Measurements from ENCODE around the gene SWSAP1. TPM values are rescaled to one million over a fixed set of nuclear protein-coding genes. Genes with fewer than 3 reads are reported as not detected.

SWSAP1 gene
- total and polyA plus RNA-seq, 2 experiments from 2014 or later: 2.1 to 6.1 TPM

GRCh38 chr19:11404588-11405222 lies 30.2 kb downstream of the SWSAP1 start:
- Histone ChIP-seq H3K36me3 (ENCODE audit: insufficient read depth) (no peaks in the 10 kb centered on the region), H3K4me3 (no peak overlapping the region), H3K4me2 (no peak overlapping the region), H3K4me1 (ENCODE audit: insufficient read depth) (peaks cover 2% of the 10 kb centered on the region; the same call in 1 of the 2 replicates), H3K27ac (ENCODE audit: low read depth) (0 out of 2 replicates have a peak overlapping the region, but pooled peaks have one; percentile 32), H3K27me3 (ENCODE audit: insufficient read depth) (no peaks in the 10 kb centered on the region), H4K20me1 (replicated peaks; ENCODE audit: insufficient read depth) (0 out of 2 replicates have a peak, but pooled peaks cover 7% of the 10 kb centered on the region), H3K9me2 (ENCODE audit: insufficient read depth) (no peaks in the 10 kb centered on the region), H3F3A (replicated peaks; ENCODE audit: low read depth) (peaks cover 6% of the 10 kb centered on the region; the same call in 1 of the 2 replicates), H2AFZ (no peak overlapping the region), H3K79me2 (replicated peaks; ENCODE audit: insufficient read depth) (no peaks in the 10 kb centered on the region)
- no peaks in the 10 kb centered on the region; the same call in 2 of the 3 replicates for H3K4me1 Mint-ChIP-seq
- peaks cover 9% of the 10 kb centered on the region for H3K27me3 Mint-ChIP-seq (ENCODE audit: insufficient read depth, low read depth, poor library complexity)
- no peak for DNase-seq (ENCODE audit: low spot score)
- H3K36me3 Mint-ChIP-seq (ENCODE audit: low read depth): peaks cover 33% of the 10 kb centered on the region
- H3K27ac Mint-ChIP-seq: peak overlapping the region; percentile 67; the same call in 1 of the 2 replicates
- no peak for TF ChIP-seq EZH2 (IDR thresholded peaks at IDR 0.05; ENCODE audit: low read depth, unreplicated experiment)
- no peak for TF ChIP-seq STAT1 (IDR thresholded peaks at IDR 0.05; ENCODE audit: unreplicated experiment)
- TF ChIP-seq EZH2phosphoT487 (IDR thresholded peaks at IDR 0.05; ENCODE audit: unreplicated experiment): no peak
- no peak for TF ChIP-seq CREB1 (CRISPR knock-in tag; IDR thresholded peaks at IDR 0.05; ENCODE audit: low read depth)
- TF ChIP-seq REST (IDR thresholded peaks at IDR 0.05; ENCODE audit: unreplicated experiment): no peak
- TF ChIP-seq JUNB (IDR thresholded peaks at IDR 0.05; ENCODE audit: unreplicated experiment): no peak
- no peak for TF ChIP-seq POLR2AphosphoS5 (IDR thresholded peaks at IDR 0.05; ENCODE audit: low read depth)
- TF ChIP-seq, protein P1, sequence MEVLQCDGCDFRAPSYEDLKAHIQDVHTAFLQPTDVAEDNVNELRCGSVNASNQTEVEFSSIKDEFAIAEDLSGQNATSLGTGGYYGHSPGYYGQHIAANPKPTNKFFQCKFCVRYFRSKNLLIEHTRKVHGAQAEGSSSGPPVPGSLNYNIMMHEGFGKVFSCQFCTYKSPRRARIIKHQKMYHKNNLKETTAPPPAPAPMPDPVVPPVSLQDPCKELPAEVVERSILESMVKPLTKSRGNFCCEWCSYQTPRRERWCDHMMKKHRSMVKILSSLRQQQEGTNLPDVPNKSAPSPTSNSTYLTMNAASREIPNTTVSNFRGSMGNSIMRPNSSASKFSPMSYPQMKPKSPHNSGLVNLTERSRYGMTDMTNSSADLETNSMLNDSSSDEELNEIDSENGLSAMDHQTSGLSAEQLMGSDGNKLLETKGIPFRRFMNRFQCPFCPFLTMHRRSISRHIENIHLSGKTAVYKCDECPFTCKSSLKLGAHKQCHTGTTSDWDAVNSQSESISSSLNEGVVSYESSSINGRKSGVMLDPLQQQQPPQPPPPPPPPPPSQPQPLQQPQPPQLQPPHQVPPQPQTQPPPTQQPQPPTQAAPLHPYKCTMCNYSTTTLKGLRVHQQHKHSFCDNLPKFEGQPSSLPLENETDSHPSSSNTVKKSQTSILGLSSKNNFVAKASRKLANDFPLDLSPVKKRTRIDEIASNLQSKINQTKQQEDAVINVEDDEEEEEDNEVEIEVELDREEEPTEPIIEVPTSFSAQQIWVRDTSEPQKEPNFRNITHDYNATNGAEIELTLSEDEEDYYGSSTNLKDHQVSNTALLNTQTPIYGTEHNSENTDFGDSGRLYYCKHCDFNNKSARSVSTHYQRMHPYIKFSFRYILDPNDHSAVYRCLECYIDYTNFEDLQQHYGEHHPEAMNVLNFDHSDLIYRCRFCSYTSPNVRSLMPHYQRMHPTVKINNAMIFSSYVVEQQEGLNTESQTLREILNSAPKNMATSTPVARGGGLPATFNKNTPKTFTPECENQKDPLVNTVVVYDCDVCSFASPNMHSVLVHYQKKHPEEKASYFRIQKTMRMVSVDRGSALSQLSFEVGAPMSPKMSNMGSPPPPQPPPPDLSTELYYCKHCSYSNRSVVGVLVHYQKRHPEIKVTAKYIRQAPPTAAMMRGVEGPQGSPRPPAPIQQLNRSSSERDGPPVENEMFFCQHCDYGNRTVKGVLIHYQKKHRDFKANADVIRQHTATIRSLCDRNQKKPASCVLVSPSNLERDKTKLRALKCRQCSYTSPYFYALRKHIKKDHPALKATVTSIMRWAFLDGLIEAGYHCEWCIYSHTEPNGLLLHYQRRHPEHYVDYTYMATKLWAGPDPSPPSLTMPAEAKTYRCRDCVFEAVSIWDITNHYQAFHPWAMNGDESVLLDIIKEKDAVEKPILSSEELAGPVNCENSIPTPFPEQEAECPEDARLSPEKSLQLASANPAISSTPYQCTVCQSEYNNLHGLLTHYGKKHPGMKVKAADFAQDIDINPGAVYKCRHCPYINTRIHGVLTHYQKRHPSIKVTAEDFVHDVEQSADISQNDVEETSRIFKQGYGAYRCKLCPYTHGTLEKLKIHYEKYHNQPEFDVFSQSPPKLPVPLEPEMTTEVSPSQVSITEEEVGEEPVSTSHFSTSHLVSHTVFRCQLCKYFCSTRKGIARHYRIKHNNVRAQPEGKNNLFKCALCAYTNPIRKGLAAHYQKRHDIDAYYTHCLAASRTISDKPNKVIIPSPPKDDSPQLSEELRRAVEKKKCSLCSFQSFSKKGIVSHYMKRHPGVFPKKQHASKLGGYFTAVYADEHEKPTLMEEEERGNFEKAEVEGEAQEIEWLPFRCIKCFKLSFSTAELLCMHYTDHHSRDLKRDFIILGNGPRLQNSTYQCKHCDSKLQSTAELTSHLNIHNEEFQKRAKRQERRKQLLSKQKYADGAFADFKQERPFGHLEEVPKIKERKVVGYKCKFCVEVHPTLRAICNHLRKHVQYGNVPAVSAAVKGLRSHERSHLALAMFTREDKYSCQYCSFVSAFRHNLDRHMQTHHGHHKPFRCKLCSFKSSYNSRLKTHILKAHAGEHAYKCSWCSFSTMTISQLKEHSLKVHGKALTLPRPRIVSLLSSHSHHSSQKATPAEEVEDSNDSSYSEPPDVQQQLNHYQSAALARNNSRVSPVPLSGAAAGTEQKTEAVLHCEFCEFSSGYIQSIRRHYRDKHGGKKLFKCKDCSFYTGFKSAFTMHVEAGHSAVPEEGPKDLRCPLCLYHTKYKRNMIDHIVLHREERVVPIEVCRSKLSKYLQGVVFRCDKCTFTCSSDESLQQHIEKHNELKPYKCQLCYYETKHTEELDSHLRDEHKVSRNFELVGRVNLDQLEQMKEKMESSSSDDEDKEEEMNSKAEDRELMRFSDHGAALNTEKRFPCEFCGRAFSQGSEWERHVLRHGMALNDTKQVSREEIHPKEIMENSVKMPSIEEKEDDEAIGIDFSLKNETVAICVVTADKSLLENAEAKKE (CRISPR knock-in tag; IDR thresholded peaks at IDR 0.05): no peak
- no peak for TF ChIP-seq NANOG (IDR thresholded peaks at IDR 0.05; ENCODE audit: borderline replicate concordance)
- no peaks in the 10 kb centered on the region for H3K9me3 Mint-ChIP-seq
- no peak for ATAC-seq
- no peak overlapping the region for H3K4me3 Mint-ChIP-seq

Data from GM23338 (cell line).